ENCODE data around the gene DYNC1LI2. TPM values are rescaled to one million over a fixed set of nuclear protein-coding genes. Genes with fewer than 3 reads are reported as not detected.

Gene DYNC1LI2
- total RNA-seq, 1 experiment from 2014 or later = 158 TPM

DNA sequence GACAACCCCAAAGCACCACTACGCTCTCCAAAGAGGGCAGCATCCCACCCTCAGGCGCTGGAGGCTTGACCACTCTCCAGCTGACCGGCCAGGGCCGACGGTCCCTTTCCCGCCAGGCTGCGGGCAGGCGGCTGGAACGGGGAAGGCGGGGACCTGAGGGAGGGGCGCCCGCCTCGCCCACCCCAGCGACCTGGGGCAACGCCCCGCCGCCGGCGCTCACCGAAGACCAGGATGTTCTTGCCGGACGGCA, 431 bp downstream of the DYNC1LI2 start:
- peak overlapping the region; percentile 84 for H3K27ac ChIP-seq
- no peaks in the 10 kb centered on the region for H3K9me3 ChIP-seq (replicated peaks)
- peaks cover 43% of the 10 kb centered on the region for H3K36me3 ChIP-seq
- peak overlapping the region; percentile 99 for H3K4me3 ChIP-seq
- peaks cover 11% of the 10 kb centered on the region; the same call in 1 of the 2 replicates for H3K4me1 ChIP-seq
- no peaks in the 10 kb centered on the region for H3K27me3 ChIP-seq
- DNase-seq = peak; percentile 35 to 44

DNA sequence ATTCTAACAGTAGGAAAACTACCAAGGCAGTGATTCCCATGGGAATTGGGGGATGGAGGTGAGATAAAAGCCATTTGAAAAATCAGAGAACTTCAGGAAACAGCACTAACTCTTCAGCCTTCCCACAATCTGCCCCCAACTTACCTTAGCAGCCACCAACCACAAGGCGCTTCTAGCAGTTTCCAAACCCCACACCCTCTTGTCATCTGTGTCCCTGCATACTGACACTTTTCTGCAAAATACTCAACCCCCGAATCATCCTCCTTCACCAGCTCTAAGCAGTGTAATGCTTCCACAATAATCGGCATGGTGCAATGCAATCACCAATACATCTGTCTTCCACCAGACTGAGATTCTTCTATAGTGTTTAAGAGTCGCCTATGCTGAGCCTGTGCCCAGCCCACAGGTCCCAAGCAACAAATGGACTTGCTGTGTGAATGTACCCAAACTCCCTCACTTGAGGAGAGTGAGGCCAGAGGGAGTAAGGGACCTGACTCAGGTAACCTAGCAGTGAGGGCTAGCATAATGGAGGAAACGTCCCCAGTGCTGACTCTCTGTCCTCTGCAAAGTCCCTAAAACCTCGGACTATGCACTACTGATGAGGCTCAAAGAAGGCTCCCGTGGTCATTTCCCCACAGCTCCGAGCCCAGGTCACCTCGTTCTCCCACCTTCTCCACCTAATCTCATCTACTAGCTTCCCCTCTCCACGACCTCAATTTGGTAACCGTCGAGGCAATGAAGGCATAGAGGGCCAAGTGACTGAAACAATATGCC, 943 bp downstream of the DYNC1LI2 start:
- no peak for DNase-seq
- Histone ChIP-seq H3K9me3 (replicated peaks) (no peaks in the 10 kb centered on the region), H3K27me3 (no peaks in the 10 kb centered on the region), H3K4me3 (peak overlapping the region; percentile 99), H3K36me3 (peaks cover 48% of the 10 kb centered on the region), H3K4me1 (peaks cover 11% of the 10 kb centered on the region; the same call in 1 of the 2 replicates), H3K27ac (peak overlapping the region; percentile 84)

DNA sequence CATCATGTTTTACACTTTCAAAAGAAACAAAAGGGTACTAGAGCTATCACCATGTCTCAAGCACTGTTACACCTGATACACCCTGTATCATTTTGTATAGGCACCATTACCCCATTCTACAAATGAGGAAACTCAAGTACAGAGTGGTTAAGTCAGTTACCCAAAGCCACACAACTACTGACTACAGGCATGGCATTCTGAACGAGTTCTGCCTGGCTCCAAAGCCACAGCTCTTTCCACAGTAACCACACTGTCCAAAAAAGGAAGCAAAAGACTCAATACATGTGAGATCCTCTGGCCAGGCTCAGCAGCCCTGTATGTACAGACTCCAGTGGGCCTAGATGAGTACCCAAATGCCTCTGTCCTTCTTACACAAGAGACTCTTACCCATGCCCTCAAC, 4.7 kb downstream of the DYNC1LI2 start:
- peaks cover 83% of the 10 kb centered on the region for H3K36me3 ChIP-seq

DNA sequence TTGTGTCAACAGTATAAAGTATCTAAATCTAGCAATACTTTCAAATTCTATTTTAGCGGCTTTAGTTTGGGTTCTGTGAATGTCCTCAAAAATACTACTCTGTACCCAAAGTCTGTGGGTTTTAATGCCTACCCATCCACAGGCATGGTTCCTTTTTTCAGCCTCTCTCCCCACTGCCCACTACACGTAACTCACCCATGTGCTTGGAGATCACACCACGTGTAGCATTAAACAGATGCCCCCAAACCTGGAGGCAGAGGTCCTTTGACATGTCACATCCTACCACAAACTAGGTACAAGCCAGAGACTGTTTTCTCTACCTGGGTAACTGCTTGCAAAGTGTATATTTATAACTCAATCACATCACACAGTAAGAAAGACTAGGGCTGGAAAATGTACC, 5.4 kb downstream of the DYNC1LI2 start:
- Histone ChIP-seq H3K27ac (no peak overlapping the region), H3K36me3 (peaks cover 87% of the 10 kb centered on the region), H3K9me3 (replicated peaks) (no peaks in the 10 kb centered on the region), H3K4me1 (peaks cover 17% of the 10 kb centered on the region), H3K27me3 (no peaks in the 10 kb centered on the region), H3K4me3 (no peak overlapping the region)
- DNase-seq = no peak

More for the DNA sequence above, 4.7 kb downstream of the DYNC1LI2 start:
- Histone ChIP-seq H3K27ac (no peak overlapping the region), H3K4me1 (peaks cover 13% of the 10 kb centered on the region), H3K9me3 (replicated peaks) (no peaks in the 10 kb centered on the region), H3K27me3 (no peaks in the 10 kb centered on the region), H3K4me3 (no peak overlapping the region)
- no peak for DNase-seq

DNA sequence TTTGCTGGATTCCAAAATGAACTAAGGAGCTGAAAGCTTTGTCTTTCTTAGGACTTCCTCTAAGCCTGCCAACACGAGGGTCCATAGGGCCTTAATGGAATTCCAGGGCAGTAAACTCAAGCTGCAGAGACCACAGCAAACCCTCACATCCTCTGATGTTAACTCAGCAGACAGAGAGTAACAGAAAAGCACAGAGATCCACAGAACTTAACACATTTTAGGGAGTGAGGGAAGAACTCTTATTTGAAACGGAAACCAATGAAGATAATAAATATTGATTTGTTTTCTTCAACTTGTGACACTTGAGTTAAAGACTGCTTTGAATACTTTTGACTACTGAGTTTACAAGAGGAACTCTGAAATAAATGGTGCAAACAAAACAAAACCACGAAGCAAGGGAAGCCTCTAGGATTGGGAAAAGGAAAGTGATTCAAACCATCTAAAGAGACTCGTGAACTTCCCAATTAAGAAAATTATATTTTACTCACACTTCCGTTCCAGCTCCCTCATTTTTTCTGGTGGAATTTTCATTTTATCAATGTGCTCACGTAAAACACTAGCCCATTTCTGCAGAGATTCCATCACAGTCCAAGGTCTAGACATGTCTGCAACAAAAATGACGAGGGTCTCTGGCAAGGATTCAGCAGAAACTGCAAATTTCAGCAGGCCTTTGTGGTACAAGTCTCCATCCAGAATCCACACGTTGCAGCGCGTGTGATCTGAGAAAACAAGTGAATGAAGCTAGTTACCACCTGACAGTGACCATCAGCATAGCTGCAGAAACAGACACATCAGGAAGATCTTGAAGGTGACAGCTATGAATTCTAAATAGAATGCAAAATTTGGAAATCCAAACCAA, 9.2 kb downstream of the DYNC1LI2 start:
- DNase-seq = peak in 1 of 2 experiments; percentile 44
- Histone ChIP-seq H3K9me3 (replicated peaks) (no peaks in the 10 kb centered on the region), H3K27me3 (no peaks in the 10 kb centered on the region), H3K4me3 (no peak overlapping the region), H3K4me1 (peaks cover 22% of the 10 kb centered on the region), H3K27ac (peak overlapping the region; percentile 11; the same call in 1 of the 2 replicates), H3K36me3 (peaks cover 86% of the 10 kb centered on the region)

DNA sequence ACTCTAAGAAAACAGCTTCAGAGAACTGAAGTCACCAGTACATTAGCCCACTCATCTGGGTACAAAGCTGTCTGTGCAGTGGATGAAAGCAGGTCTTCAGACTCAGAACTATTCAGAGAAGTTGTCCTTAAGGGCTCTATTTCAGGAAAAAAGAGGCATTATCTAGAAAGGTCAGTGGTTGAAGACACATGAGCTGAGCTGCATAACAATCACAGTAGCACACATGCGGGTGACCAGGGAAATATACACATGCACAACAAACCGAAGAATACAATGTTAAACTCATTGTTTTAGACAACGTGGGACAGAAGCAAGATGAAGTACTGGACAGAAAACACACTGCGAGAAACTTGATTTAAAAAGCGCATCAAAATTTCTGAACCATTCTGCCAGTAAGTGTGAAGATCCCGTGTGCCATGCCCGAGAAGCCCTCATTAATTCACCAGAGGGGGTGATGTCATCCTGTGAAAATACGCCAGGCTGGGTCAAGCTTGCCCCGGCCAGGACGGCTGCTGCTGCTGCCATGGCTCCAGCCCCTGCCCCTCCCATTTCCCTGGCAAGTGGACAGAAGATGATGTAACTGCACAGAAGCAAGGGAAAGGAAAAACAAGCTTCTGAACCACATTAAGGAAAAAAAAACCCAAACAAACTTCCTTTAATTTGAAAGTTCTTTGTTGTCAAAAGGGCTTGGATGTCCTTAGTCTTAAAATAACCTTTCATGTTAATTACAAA, 10.1 kb downstream of the DYNC1LI2 start:
- H3K4me1 ChIP-seq = peaks cover 22% of the 10 kb centered on the region
- peaks cover 86% of the 10 kb centered on the region for H3K36me3 ChIP-seq
- H3K27me3 ChIP-seq = no peaks in the 10 kb centered on the region
- H3K9me3 ChIP-seq (replicated peaks) = no peaks in the 10 kb centered on the region
- no peak overlapping the region for H3K4me3 ChIP-seq
- DNase-seq = peak; percentile 86 to 88
- peak overlapping the region; percentile 11 for H3K27ac ChIP-seq

DNA sequence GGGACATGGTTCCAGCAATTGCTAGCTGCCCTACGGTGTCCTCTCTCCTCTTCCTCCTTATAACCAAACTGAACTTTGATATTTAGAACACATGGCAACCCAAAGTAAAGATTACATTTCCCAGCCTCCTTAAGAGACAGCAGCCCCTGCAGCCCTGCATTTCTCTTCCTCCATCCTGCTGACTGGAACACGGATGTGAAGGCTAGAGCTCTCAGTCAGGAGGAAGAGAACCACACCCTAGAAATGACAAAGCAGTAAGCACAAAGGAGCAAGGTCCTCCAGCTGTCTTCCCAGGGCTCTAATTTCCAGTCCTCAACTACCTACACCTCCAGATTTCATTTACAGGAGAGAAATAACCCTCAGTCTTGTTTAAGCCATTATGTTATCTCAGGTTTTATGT, 10.9 kb downstream of the DYNC1LI2 start:
- H3K4me1 ChIP-seq = peaks cover 22% of the 10 kb centered on the region
- no peaks in the 10 kb centered on the region for H3K9me3 ChIP-seq (replicated peaks)
- DNase-seq = no peak
- H3K36me3 ChIP-seq = peaks cover 86% of the 10 kb centered on the region
- H3K4me3 ChIP-seq = no peak overlapping the region
- H3K27ac ChIP-seq = no peak overlapping the region; the same call in 1 of the 2 replicates
- H3K27me3 ChIP-seq = no peaks in the 10 kb centered on the region

DNA sequence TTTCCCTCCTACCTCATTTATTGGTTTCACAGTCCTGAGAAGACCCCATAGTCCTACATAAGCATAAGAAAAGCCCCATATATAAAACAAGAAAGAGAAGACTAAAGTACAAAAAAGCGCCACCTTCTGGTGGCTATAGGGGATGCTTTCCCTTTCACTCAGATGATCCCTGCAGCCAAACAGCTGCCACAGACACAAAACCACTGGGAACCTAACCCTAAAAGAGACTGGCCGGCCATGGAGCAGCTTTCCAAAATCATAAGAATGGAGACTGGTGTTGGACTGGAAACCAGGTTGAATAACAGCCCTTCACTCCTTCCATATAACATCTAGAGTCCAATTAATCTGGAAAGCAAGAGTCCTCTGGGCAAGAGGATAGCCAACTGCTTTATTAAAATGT, 11.4 kb downstream of the DYNC1LI2 start:
- no peak overlapping the region for H3K27ac ChIP-seq

DNA sequence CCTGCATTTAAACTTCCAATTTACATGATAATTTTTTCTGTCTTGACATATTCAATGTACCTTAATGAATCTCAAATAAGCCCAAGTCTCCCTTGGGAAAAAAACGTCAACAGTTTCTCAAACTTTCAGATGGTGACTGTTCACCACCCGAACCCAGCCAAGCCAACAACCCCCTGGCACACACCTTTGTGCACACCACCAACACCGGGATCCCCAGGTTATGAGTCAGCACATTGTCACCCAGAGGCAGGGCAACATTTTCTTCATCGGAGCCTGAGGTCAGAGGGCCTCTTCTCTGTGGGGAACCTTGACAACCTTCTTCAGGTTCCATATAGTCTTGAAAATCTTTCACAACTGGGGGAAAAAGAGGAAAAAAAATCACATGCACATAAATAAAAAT, 15.5 kb downstream of the DYNC1LI2 start:
- Histone ChIP-seq H3K4me1 (peaks cover 11% of the 10 kb centered on the region), H3K27me3 (no peaks in the 10 kb centered on the region), H3K4me3 (no peak overlapping the region), H3K9me3 (replicated peaks) (no peaks in the 10 kb centered on the region), H3K36me3 (peaks cover 88% of the 10 kb centered on the region), H3K27ac (no peak overlapping the region)
- DNase-seq = no peak

More for the DNA sequence above, 11.4 kb downstream of the DYNC1LI2 start:
- peak; percentile 47 to 85 for DNase-seq
- H3K4me1 ChIP-seq = peaks cover 22% of the 10 kb centered on the region
- peaks cover 86% of the 10 kb centered on the region for H3K36me3 ChIP-seq
- H3K27me3 ChIP-seq = no peaks in the 10 kb centered on the region
- no peak overlapping the region for H3K4me3 ChIP-seq
- no peaks in the 10 kb centered on the region for H3K9me3 ChIP-seq (replicated peaks)

DNA sequence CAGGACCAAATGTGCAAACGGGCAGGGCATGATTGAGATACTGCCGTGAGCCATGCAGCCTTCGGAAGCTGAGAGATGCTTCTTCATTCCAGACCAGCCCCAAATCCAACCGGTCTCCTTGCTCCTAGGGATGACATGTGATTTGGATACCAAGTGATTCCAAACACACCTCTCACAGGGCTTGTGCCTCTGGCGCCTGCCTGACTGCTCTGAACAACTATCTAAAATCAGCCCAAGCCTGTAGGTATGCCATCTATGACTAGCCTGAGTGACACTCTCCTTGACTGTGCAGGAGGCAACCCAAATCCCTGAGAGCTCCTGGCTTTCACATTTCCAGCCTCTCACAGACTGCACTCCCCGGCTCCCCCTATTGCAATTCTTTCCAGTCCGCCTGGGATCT, 20.3 kb downstream of the DYNC1LI2 start:
- DNase-seq = no peak
- Histone ChIP-seq H3K4me3 (no peak overlapping the region), H3K9me3 (replicated peaks) (no peaks in the 10 kb centered on the region), H3K27ac (no peak overlapping the region), H3K4me1 (no peaks in the 10 kb centered on the region), H3K27me3 (no peaks in the 10 kb centered on the region), H3K36me3 (peaks cover 84% of the 10 kb centered on the region)

DNA sequence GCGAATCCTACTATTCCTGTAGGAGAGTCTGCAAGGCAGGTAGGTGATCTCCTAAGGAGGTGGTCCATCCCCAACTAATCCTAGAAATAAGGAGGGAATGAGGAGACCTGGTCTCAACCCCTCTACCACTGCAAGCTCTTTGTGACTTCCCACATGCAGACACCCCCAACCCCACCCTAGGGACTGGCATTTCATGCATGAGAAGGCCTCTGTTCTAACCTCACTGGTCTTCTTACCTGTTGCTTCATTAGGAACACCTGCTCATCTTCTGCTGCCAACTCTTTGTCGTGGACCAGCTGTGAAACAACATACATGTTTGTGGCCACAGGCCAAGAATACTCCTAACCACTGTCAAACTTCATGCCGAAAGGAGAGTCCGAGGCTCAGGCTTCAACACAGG, 22.6 kb downstream of the DYNC1LI2 start:
- peaks cover 86% of the 10 kb centered on the region for H3K36me3 ChIP-seq
- H3K4me3 ChIP-seq = no peak overlapping the region
- H3K27ac ChIP-seq = no peak overlapping the region
- DNase-seq = no peak
- no peaks in the 10 kb centered on the region for H3K4me1 ChIP-seq
- H3K27me3 ChIP-seq = no peaks in the 10 kb centered on the region
- no peaks in the 10 kb centered on the region for H3K9me3 ChIP-seq (replicated peaks)

DNA sequence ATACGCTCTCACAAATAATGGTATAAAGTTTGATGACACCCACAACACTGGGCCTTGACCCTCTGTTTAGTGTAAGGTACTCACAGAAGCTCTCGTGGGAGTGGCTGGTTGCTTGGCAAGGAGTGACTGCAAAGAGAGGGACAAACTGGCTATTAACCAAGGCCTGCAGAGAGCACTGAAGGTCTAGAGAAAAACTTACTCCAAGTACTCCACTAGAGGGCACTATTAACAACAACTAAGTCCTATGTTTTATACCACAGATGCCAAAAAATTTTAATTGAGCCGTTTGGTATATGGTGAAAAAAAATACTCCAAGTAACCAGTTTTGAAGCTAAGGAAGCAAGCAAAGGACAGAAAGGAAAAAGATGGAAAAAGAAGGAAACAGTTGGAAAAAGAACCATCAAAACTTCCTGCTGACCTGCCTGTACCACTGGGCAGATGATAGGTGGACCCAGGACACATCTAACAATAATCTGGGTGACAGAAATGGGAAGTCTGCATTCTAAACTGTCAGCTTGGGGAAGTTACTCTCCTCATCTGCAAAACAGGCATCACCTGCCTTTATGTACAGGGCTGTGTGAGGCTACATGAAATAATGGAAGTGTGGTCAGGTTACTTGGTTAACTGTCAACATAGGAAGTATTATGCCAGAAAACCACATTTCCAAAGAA, 23.2 kb downstream of the DYNC1LI2 start:
- DNase-seq = peak in 1 of 2 experiments; percentile 74
- Histone ChIP-seq H3K27me3 (no peaks in the 10 kb centered on the region), H3K36me3 (peaks cover 86% of the 10 kb centered on the region), H3K27ac (no peak overlapping the region), H3K4me1 (no peaks in the 10 kb centered on the region), H3K9me3 (replicated peaks) (no peaks in the 10 kb centered on the region), H3K4me3 (no peak overlapping the region)

DNA sequence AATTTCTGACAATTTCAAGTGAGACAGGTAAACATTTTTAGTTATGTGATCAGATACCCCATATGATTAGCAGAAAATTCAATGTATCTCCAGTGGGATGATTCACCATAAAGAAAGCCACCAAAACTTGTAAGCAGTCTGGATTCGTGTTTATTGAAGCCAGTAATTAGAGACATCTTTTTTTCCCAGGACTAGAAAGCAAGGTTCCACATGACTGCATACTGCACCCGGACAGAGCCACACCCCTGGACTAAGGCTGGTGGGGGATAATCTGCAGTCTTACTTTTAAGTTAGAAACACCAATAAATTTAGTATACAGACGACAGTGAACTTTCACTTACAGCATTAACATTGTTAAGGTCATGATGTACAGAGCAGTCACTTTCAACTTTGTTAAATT, 30.6 kb downstream of the DYNC1LI2 start:
- H3K36me3 ChIP-seq = peaks cover 62% of the 10 kb centered on the region
- no peaks in the 10 kb centered on the region; the same call in 1 of the 2 replicates for H3K4me1 ChIP-seq
- no peak overlapping the region for H3K4me3 ChIP-seq
- H3K27ac ChIP-seq = no peak overlapping the region
- no peaks in the 10 kb centered on the region for H3K27me3 ChIP-seq
- DNase-seq = no peak
- H3K9me3 ChIP-seq (replicated peaks) = no peaks in the 10 kb centered on the region

DNA sequence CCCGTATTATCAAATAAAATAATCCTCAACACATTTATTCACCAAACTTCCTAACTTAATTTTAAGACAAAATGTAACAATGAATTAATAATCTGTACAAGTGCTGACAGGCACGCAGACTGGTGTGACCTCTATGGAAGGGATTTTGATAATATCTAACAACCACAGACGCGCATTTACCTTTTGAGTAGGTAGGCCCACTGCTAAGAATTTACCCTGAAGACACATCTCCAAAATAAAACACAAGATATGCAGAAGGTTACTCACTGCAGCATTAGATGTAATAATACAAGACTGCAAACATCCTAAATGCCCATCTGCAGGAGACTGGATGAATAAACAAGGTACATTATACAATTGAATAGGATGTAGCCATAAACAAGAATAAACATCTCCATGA, 32.2 kb downstream of the DYNC1LI2 start:
- no peak for DNase-seq
- H3K4me3 ChIP-seq = no peak overlapping the region
- peaks cover 46% of the 10 kb centered on the region for H3K36me3 ChIP-seq
- peaks cover 12% of the 10 kb centered on the region for H3K4me1 ChIP-seq
- no peaks in the 10 kb centered on the region for H3K27me3 ChIP-seq
- no peak overlapping the region for H3K27ac ChIP-seq
- H3K9me3 ChIP-seq (replicated peaks) = no peaks in the 10 kb centered on the region

Data from SJCRH30 (cell line).